Upper lobe of left lung (tissue), 6 donors: ENCODE data around the gene INTS13. TPM values are rescaled to one million over a fixed set of nuclear protein-coding genes. Genes with fewer than 3 reads are reported as not detected.

Experiments used
- ATAC-seq, 2 donors: fragments of 200-7000 bp; cut with Tn5 transposase; one replicate each; pipeline ENCODE4 v1.9.1; 2022; ENCODE audit warnings: mild to moderate bottlenecking in 2 of 2, moderate library complexity in 2 of 2; ENCODE audit not compliant: low FRiP score in 2 of 2
- DNase-seq, 2 donors: peaks; one replicate each; pipeline ENCODE4 v3.0.0-alpha.2; 2019 to 2020
- H3K27ac ChIP-seq, 4 donors: fragments of 200-600 bp; sonication (generic); one replicate each; pipeline ENCODE4 v1.5.1; 2016 to 2019
- H3K27me3 ChIP-seq, 4 donors: fragments of 200-600 bp; sonication (generic); one replicate each; pipeline ENCODE4 v1.5.1; 2017 to 2019
- H3K36me3 ChIP-seq, 4 donors: fragments of 200-600 bp; sonication (generic); one replicate each; pipeline ENCODE4 v1.5.1; 2016 to 2019
- H3K4me1 ChIP-seq, 4 donors: fragments of 200-600 bp; sonication (generic); one replicate each; pipeline ENCODE4 v1.5.1; 2018 to 2019
- H3K4me3 ChIP-seq, 4 donors: fragments of 200-600 bp; sonication (generic); one replicate each; pipeline ENCODE4 v1.5.1; 2017 to 2019; ENCODE audit warnings: mild to moderate bottlenecking in 2 of 4, moderate library complexity in 1 of 4
- H3K9me3 ChIP-seq, 4 donors: fragments of 200-600 bp; sonication (generic); one replicate each; pipeline ENCODE4 v1.5.1; 2018 to 2019
- CTCF ChIP-seq, 6 experiments: fragments of 450-650 bp in 4 of 6; fragments of 200-600 bp in 2 of 6; sonication (generic) in 2 of 6; IDR thresholded peaks; one replicate each; pipeline ENCODE4 v1.5.1; 2016 to 2019; ENCODE audit warnings: antibody characterized with exemption in 6 of 6
- EP300 ChIP-seq, 4 donors: sonication (generic); formaldehyde crosslinking; IDR thresholded peaks; one replicate each; pipeline ENCODE4 v1.5.1; 2017; ENCODE audit warnings: antibody characterized with exemption in 4 of 4, control low read depth in 2 of 4
- POLR2A ChIP-seq, 4 donors: fragments of 450-650 bp; IDR thresholded peaks; one replicate each; pipeline ENCODE4 v1.5.1; 2016 to 2017; ENCODE audit warnings: antibody characterized with exemption in 4 of 4, mild to moderate bottlenecking in 2 of 4
- POLR2AphosphoS5 ChIP-seq, 2 donors: sonication (generic); formaldehyde crosslinking; IDR thresholded peaks; one replicate each; pipeline ENCODE4 v1.5.1; 2017; ENCODE audit warnings: antibody characterized with exemption in 2 of 2
- WGBS, 2 donors: methylation state at CpG; one replicate each; pipeline ENCODE4 v1.1.5; 2017 to 2018; 5-methylcytosine and 5-hydroxymethylcytosine counted together
- total RNA-seq, 6 donors: library from RNA; depleted of rRNA in 4 of 6; stranded (reverse); fragments of >200 nt in 4 of 6; gene quantifications; one replicate each; pipeline versions ENCODE4 v1.1.0 to v1.2.1, GENCODE V29; 2016 to 2021
- donor health status: DM: no; HTN: no; CAD: no; lungs with moderate emphysema.
- donor health status: DM: no; HTN: yes; CAD: no; lungs with severe emphysema.

The INTS13 gene
- total RNA-seq, 6 donors from 2014 or later = 7.2 to 16.8 (median 11.5) TPM

- no peak for DNase-seq
- no peak for ATAC-seq
- Histone ChIP-seq H3K4me3 (no peak overlapping the region), H3K36me3 (no peaks in the 10 kb centered on the region), H3K27me3 (no peaks in the 10 kb centered on the region), H3K9me3 (no peaks in the 10 kb centered on the region), H3K27ac (no peak overlapping the region), H3K4me1 (peaks cover 0 to 10% (median 3%) of the 10 kb centered on the region in 4 donors)
- TF ChIP-seq POLR2A (IDR thresholded peaks at IDR 0.05) = no peak
- TF ChIP-seq CTCF (IDR thresholded peaks at IDR 0.05) = no peak
- no peak for TF ChIP-seq EP300 (IDR thresholded peaks at IDR 0.05)
- TF ChIP-seq POLR2AphosphoS5 (IDR thresholded peaks at IDR 0.05) = no peak
- 56 to 62% methylated on average over 6 of the region's 6 CpGs for WGBS, 2 donors
These were observed 80.2 kb downstream of the INTS13 start for GRCh38 chr12:26857465-26858176.

GRCh38 chr12:26855337-26855736 is 82.4 kb downstream of the INTS13 start:
- Histone ChIP-seq H3K4me1 (peaks cover 0 to 10% (median 3%) of the 10 kb centered on the region in 4 donors), H3K9me3 (no peaks in the 10 kb centered on the region), H3K27ac (no peak overlapping the region), H3K36me3 (no peaks in the 10 kb centered on the region), H3K27me3 (no peaks in the 10 kb centered on the region), H3K4me3 (no peak overlapping the region)
- 42 to 64% methylated on average over 1 of the region's 1 CpG for WGBS, 2 donors
- DNase-seq (no peak), ATAC-seq (no peak)
- TF ChIP-seq EP300 (IDR thresholded peaks at IDR 0.05) (no peak), POLR2A (IDR thresholded peaks at IDR 0.05) (no peak), POLR2AphosphoS5 (IDR thresholded peaks at IDR 0.05) (no peak), CTCF (IDR thresholded peaks at IDR 0.05) (no peak)

Other genes with a start within 250 kb of the INTS13 start
- 100 to 1,000 TPM in 1 of 6 donors, 10 to 100 TPM in 5; 35.5 to 115 (median 45.0) TPM for gene ITPR2, start 104.8 kb downstream of the INTS13 start, total RNA-seq
- gene FGFR1OP2, start 489 bp upstream of the INTS13 start, total RNA-seq = 10 to 100 TPM; 30.3 to 89.7 (median 53.7) TPM
- gene TM7SF3, start 76.4 kb upstream of the INTS13 start, total RNA-seq = 10 to 100 TPM; 33.5 to 81.1 (median 69.2) TPM
- gene MED21, start 84.6 kb upstream of the INTS13 start, total RNA-seq = 10 to 100 TPM in 5 of 6 donors, 1 to 10 TPM in 1; 8.3 to 78.9 (median 47.0) TPM
- not detected for gene C12orf71, start 144.6 kb upstream of the INTS13 start, total RNA-seq